Neuronal stem cell (in vitro differentiated cells): Measurements from ENCODE around the gene REG4.
"Not testable (repeated sequence)": the region's sequence is repeated elsewhere in the genome, so short reads cannot be mapped to it uniquely, and the experiment has no call there.

ENCODE experiments used
- DNase-seq: peaks from one replicate; pipeline ENCODE4 v3.0.0-alpha.2; 2013; ENCODE audit warnings: low spot score
- H2AFZ ChIP-seq: one replicate; pipeline ENCODE4 v1.6.1; 2013; ENCODE audit warnings: mild to moderate bottlenecking, low read length, inconsistent platforms
- H2AK5ac ChIP-seq: 2 replicates; pipeline ENCODE4 v1.6.1; 2013; ENCODE audit warnings: low read depth, mild to moderate bottlenecking, inconsistent platforms, low read length, moderate library complexity, mixed read lengths
- H2BK120ac ChIP-seq: 2 replicates; pipeline ENCODE4 v1.6.1; 2013; ENCODE audit warnings: low read depth, mild to moderate bottlenecking, inconsistent platforms, low read length, moderate library complexity, mixed read lengths
- H2BK12ac ChIP-seq: one replicate; pipeline ENCODE4 v1.6.1; 2013; ENCODE audit warnings: low read length, inconsistent platforms
- H2BK15ac ChIP-seq: 2 replicates; pipeline ENCODE4 v1.6.1; 2013; ENCODE audit warnings: mild to moderate bottlenecking, low read length, inconsistent platforms, mixed read lengths
- H2BK5ac ChIP-seq: one replicate; pipeline ENCODE4 v1.6.1; 2013; ENCODE audit warnings: inconsistent platforms, mild to moderate bottlenecking, low read length, moderate library complexity
- H3K14ac ChIP-seq: one replicate; pipeline ENCODE4 v1.6.1; 2013; ENCODE audit warnings: low read length, inconsistent platforms
- H3K18ac ChIP-seq: 2 replicates; pipeline ENCODE4 v1.6.1; 2013; ENCODE audit warnings: low read length, inconsistent platforms
- H3K23ac ChIP-seq: 2 replicates; pipeline ENCODE4 v1.6.1; 2013; ENCODE audit warnings: low read depth, mild to moderate bottlenecking, mixed read lengths, low read length, inconsistent platforms; ENCODE audit not compliant: poor library complexity
- H3K27ac ChIP-seq: replicated peaks from 3 replicates; pipeline ENCODE4 v1.5.1; 2013; ENCODE audit warnings: low read length, inconsistent platforms
- H3K27me3 ChIP-seq, 3 experiments: 2 replicates each; pipeline ENCODE4 v1.6.1; 2013; ENCODE audit warnings: low read length in 3 of 3, mild to moderate bottlenecking in 2 of 3, inconsistent platforms in 1 of 3, low read depth in 1 of 3, mixed read lengths in 1 of 3, moderate library complexity in 1 of 3; ENCODE audit not compliant: control insufficient read depth in 3 of 3, insufficient read depth in 3 of 3
- H3K36me3 ChIP-seq, 2 donors: replicated peaks in 1 of 2; 2 replicates each; pipeline ENCODE4 v1.6.1; 2013; ENCODE audit warnings: low read length in 2 of 2; ENCODE audit not compliant: control insufficient read depth in 2 of 2, insufficient read depth in 2 of 2
- H3K4ac ChIP-seq: 2 replicates; pipeline ENCODE4 v1.6.1; 2013; ENCODE audit warnings: inconsistent platforms, mild to moderate bottlenecking, low read length, moderate library complexity
- H3K4me1 ChIP-seq, 2 donors: 1 replicate in 1 of 2; 2 replicates in 1 of 2; pipeline ENCODE4 v1.6.1; 2013; ENCODE audit warnings: low read length in 2 of 2, low read depth in 1 of 2; ENCODE audit not compliant: control insufficient read depth in 2 of 2, insufficient read depth in 1 of 2
- H3K4me2 ChIP-seq: one replicate; pipeline ENCODE4 v1.6.1; 2013; ENCODE audit warnings: mild to moderate bottlenecking, low read length, inconsistent platforms; ENCODE audit not compliant: insufficient read depth, poor library complexity, severe bottlenecking
- H3K4me3 ChIP-seq, 2 donors: 2 replicates each; pipeline ENCODE4 v1.5.1; 2013; ENCODE audit warnings: low read length in 2 of 2, mild to moderate bottlenecking in 2 of 2, inconsistent platforms in 1 of 2, moderate library complexity in 1 of 2
- H3K79me1 ChIP-seq: one replicate; pipeline ENCODE4 v1.6.1; 2013; ENCODE audit warnings: low read depth, mild to moderate bottlenecking, inconsistent platforms, low read length, moderate library complexity
- H3K9ac ChIP-seq: one replicate; pipeline ENCODE4 v1.6.1; 2013; ENCODE audit warnings: mild to moderate bottlenecking, low read depth, low read length, inconsistent platforms; ENCODE audit not compliant: poor library complexity
- H3K9me3 ChIP-seq, 2 donors: replicated peaks in 1 of 2; 2 replicates each; pipeline versions ENCODE3 to v1.6.1; 2013; ENCODE audit warnings: low read length in 2 of 2, mild to moderate bottlenecking in 2 of 2, inconsistent platforms in 1 of 2, low read depth in 1 of 2, mixed read lengths in 1 of 2, moderate library complexity in 1 of 2; ENCODE audit not compliant: control insufficient read depth in 2 of 2, insufficient read depth in 1 of 2
- H4K8ac ChIP-seq: one replicate; pipeline ENCODE4 v1.6.1; 2013; ENCODE audit warnings: low read depth, mild to moderate bottlenecking, inconsistent platforms, low read length, moderate library complexity
- H4K91ac ChIP-seq: one replicate; pipeline ENCODE4 v1.6.1; 2013; ENCODE audit warnings: low read length, low read depth, mild to moderate bottlenecking, inconsistent platforms; ENCODE audit not compliant: poor library complexity
- WGBS, 2 donors: extraction: QIAGEN DNeasy Blood & Tissue Kit; methylation state at CpG; one replicate each; pipeline ENCODE4 v1.1.7; 2013; ENCODE audit warnings: missing lambda C conversion rate in 2 of 2, mixed read lengths in 1 of 2; ENCODE audit not compliant: insufficient read length in 2 of 2, insufficient replicate concordance in 1 of 2; ENCODE audit errors: extremely low coverage in 2 of 2; 5-methylcytosine and 5-hydroxymethylcytosine counted together

REG4 gene

DNA sequence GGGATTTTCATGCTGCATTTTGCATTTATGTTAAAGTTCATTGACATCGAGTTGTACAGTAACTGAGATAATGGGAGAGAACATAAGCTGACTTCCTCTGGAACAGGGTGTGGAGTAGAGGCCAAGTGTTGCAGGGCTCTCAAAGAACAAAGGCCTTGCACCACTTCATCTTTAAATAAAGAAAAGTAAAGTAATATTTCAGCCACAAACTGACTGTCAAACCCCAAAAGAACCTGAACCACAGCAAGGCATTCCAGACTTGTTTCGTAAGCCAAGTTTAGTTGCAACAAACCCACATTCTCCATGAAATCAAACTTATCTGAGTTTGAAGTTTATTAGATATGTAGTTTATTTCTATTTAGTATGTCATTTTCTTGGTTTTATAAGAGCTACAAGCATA lies 23.5 kb downstream of the REG4 start:
- Histone ChIP-seq H3K27ac (no peak overlapping the region), H4K8ac (no peak overlapping the region), H3K18ac (no peak overlapping the region), H2BK12ac (no peak overlapping the region), H3K9me3 (no peaks in the 10 kb centered on the region), H2BK15ac (no peak overlapping the region), H3K4me1 (peaks cover 0 to 15% of the 10 kb centered on the region in 2 donors), H3K4me3 (no peak overlapping the region), H3K4me2 (no peak overlapping the region), H3K4ac (no peak overlapping the region), H2BK120ac (no peak overlapping the region), H3K9ac (no peak overlapping the region), H3K27me3 (peaks cover 0 to 3% (median 0%) of the 10 kb centered on the region in 3 experiments), H2AK5ac (no peak overlapping the region), H3K23ac (no peak overlapping the region), H2BK5ac (no peak overlapping the region), H3K79me1 (no peaks in the 10 kb centered on the region), H2AFZ (no peak overlapping the region), H3K14ac (no peak overlapping the region), H3K36me3 (no peaks in the 10 kb centered on the region), H4K91ac (no peak overlapping the region)
- no CpG with 5 or more reads among the region's 2 CpGs for WGBS, 2 donors
- no peak for DNase-seq

DNA sequence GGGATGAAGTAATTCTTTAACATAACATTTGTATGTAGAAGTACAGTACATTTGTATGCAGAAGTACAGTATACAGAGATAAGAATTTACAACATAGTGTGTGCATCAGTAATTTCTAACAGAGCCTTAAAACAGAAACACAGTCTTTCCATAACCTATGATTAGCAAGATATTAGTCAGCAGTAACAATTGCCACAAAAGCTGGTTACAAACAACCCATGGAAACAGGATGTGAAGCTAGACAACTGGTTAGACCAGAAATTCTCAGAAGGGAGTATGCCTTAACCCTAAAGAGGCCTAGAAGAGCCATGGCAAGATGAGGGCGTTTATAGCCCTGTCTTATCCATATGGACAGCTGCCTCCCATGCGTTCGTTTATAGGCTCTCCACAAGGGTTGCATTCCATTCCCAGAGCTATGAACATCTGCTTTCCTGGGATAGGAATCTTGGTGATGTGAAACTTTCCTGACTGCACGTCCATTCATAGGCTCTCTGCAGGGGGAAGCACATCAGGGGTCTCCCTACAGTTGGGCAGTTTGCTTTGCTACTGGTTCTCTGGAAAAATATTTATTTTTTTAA lies 24.7 kb downstream of the REG4 start:
- H3K18ac ChIP-seq, H3K27ac ChIP-seq, H2AFZ ChIP-seq, H3K4me2 ChIP-seq, H4K91ac ChIP-seq, H3K4ac ChIP-seq, H3K79me1 ChIP-seq, H3K4me3 ChIP-seq, H2AK5ac ChIP-seq, H3K27me3 ChIP-seq, H3K14ac ChIP-seq, H2BK120ac ChIP-seq, H3K23ac ChIP-seq, H2BK12ac ChIP-seq, H4K8ac ChIP-seq, DNase-seq, H2BK15ac ChIP-seq, H3K36me3 ChIP-seq, H3K9me3 ChIP-seq, H2BK5ac ChIP-seq, H3K9ac ChIP-seq: not testable (repeated sequence)
- H3K4me1 ChIP-seq = peaks cover 0 to 17% of the 10 kb centered on the region in 2 donors
- WGBS, 2 donors = no CpG with 5 or more reads among the region's 4 CpGs

DNA sequence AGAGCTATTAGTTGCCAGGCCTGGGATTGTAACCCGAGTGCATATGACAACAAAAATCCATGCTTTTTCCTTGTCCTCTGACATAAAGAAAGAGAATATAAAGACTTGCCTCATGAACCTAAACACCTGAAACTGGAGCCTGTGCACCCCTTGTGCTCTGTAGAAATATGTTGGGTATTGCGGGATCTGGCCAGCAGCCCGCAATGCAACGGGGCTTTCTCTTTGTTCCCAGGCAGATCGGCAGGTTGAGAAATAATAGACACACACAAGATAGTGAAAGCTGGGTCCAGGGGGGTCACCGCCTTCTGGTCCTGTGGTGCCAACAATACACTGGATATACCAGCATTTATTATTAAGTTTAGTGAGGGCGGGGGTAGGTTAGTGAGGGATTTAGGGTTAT lies 25.2 kb downstream of the REG4 start:
- H3K27me3 ChIP-seq, H3K36me3 ChIP-seq, H3K9me3 ChIP-seq, H3K4ac ChIP-seq, H4K91ac ChIP-seq, H3K14ac ChIP-seq, H3K9ac ChIP-seq, H4K8ac ChIP-seq, H3K23ac ChIP-seq, H2BK15ac ChIP-seq, H2BK5ac ChIP-seq, H2AK5ac ChIP-seq, H3K18ac ChIP-seq, H2BK120ac ChIP-seq, H2BK12ac ChIP-seq, DNase-seq, H3K4me3 ChIP-seq, H3K79me1 ChIP-seq, H2AFZ ChIP-seq, H3K4me2 ChIP-seq: not testable (repeated sequence)
- whole genome bisulfite sequencing, 2 donors = no CpG with 5 or more reads among the region's 7 CpGs
- H3K4me1 ChIP-seq = peaks cover 0 to 13% of the 10 kb centered on the region in 2 donors
- peak overlapping the region; percentile 3 for H3K27ac ChIP-seq

DNA sequence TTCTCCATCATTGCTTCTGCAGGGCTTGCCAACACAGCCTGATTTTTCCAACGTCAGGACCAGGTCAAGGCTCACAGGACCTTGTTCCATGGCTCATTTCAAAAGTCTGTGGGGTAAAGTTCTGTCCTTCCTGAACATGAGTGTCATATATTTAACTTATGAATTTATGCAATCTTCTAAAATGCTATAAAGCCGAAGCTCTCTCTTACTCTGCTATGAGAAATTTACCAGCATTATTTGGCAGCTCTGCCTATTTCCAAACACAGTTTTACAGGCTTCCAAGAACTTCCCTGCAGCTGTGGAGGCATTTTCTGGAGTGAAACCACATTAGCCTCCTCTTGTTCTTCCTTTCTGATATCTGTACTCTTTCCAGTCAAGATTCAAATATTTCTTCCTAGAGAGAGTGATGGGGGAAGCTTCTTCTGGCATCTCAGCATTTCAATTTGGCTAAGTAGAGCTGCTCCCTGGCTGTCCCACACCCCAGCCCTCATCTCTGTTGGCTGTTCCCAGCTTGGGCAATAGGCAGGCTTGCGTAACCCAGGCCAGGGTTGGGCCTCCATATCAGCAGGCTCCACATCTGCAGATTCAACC lies 27.0 kb downstream of the REG4 start:
- H3K36me3 ChIP-seq = no peaks in the 10 kb centered on the region
- H4K8ac ChIP-seq = no peak overlapping the region
- H3K9me3 ChIP-seq = no peaks in the 10 kb centered on the region
- no peak overlapping the region for H3K4me2 ChIP-seq
- H3K23ac ChIP-seq = peak overlapping the region; percentile 53
- H3K4me3 ChIP-seq = no peak overlapping the region
- no peak overlapping the region for H2BK12ac ChIP-seq
- H2AK5ac ChIP-seq = no peak overlapping the region
- H3K9ac ChIP-seq = no peak overlapping the region
- no peak overlapping the region for H2BK120ac ChIP-seq
- H3K27ac ChIP-seq = no peak overlapping the region
- no CpG with 5 or more reads among the region's 3 CpGs for WGBS, 2 donors
- no peak overlapping the region for H3K14ac ChIP-seq
- no peak overlapping the region for H3K4ac ChIP-seq
- peaks cover 0 to 6% (median 0%) of the 10 kb centered on the region in 3 experiments for H3K27me3 ChIP-seq
- DNase-seq = no peak
- no peak overlapping the region for H2BK5ac ChIP-seq
- no peak overlapping the region for H3K18ac ChIP-seq
- H4K91ac ChIP-seq = no peak overlapping the region
- peaks cover 2 to 15% of the 10 kb centered on the region in 2 donors for H3K4me1 ChIP-seq
- H2BK15ac ChIP-seq = no peak overlapping the region
- no peaks in the 10 kb centered on the region for H3K79me1 ChIP-seq
- H2AFZ ChIP-seq = no peak overlapping the region
